Adipocyte (in vitro differentiated cells): ENCODE results near the gene CA12.

Source experiments
- DNase-seq: peaks from one replicate; pipeline ENCODE4 v3.0.0-alpha.2; 2015; ENCODE audit warnings: low read depth
- H3K27me3 ChIP-seq: replicated peaks from 2 replicates; pipeline ENCODE4 v1.7.0; 2013; ENCODE audit warnings: mild to moderate bottlenecking, low read length, moderate library complexity; ENCODE audit not compliant: control insufficient read depth, insufficient read depth
- H3K36me3 ChIP-seq: 2 replicates; pipeline ENCODE4 v1.7.0; 2013; ENCODE audit warnings: low read length, mild to moderate bottlenecking, moderate library complexity; ENCODE audit not compliant: control insufficient read depth, insufficient read depth, severe bottlenecking
- H3K4me1 ChIP-seq: 2 replicates; pipeline ENCODE4 v1.7.0; 2013; ENCODE audit warnings: mild to moderate bottlenecking, low read length, moderate library complexity; ENCODE audit not compliant: control insufficient read depth, insufficient read depth
- H3K4me3 ChIP-seq: 2 replicates; pipeline ENCODE4 v1.7.0; 2013; ENCODE audit warnings: mild to moderate bottlenecking, low read length, moderate library complexity
- H3K9ac ChIP-seq: 2 replicates; pipeline ENCODE4 v1.7.0; 2013; ENCODE audit warnings: mild to moderate bottlenecking, low read length, moderate library complexity
- H3K9me3 ChIP-seq: 2 replicates; pipeline ENCODE4 v1.7.0; 2013; ENCODE audit warnings: mild to moderate bottlenecking, low read length, moderate library complexity; ENCODE audit not compliant: control insufficient read depth

The CA12 gene

DNA sequence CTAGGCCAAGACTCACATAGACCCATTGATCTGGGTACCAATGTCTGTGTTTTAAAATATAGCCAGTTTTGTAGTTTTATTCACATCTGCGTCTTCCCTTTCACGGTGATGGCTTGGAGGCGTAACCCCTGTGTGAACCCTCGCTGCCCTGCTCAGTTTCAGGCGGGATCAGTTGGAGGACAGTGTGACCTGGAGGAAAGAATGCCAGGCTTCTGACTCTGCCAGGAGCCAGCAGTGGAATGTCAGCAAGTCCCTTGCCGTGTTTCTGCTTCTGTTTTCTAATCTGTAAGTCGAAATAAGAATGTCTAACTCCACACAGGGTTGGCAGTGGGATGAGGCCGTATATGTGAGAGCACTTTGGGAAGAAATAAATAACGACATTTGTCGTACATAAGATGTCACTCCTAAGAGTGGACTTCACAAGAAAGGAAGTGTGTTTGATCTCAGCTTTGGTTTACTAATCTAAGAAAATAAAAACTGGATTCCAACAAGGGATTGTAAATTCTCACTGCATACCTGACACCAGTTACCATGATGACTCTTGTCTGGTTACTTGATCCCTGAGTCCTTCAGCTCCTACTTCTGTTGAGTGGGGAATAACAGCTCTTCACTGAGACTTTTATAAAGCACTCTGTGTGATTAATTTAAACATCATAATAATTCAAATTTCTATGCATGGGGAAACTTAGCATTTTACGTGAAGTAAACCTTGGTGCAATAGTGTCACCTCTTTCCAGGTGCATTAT lies 6.3 kb upstream of the CA12 start:
- Histone ChIP-seq H3K4me1 (peaks cover 33% of the 10 kb centered on the region), H3K9me3 (no peaks in the 10 kb centered on the region), H3K27me3 (no peaks in the 10 kb centered on the region), H3K9ac (no peak overlapping the region), H3K36me3 (no peaks in the 10 kb centered on the region), H3K4me3 (no peak overlapping the region)
- DNase-seq = no peak

DNA sequence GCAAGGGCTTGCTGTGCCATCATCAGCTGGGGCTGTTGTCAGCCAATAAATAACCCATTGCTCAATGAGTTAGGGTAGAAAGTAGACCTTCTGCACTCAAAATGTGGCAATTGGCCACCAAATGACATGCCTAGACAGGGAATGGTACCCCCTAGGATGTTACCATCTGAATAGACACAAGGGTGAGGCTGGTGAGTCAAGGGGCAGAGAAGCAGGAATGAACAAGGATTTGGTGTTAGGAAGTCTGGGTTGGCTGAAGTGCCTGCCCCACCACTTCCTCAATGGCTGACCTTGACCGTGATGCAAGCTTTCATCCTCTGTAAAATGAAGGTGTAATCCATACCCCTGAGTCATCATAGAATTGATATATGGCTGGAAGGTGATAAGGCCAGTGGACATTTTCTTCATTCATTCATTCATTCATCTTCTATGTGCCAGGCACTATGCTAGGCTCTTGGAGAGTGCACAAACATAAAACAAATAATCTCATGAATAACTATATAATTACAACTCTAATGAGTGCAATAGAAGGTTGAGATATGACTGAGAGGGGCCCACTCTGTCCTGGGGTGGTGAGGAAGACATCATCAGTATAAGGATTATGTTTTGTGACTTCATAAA lies 4.4 kb upstream of the CA12 start:
- Histone ChIP-seq H3K27me3 (no peaks in the 10 kb centered on the region), H3K9ac (no peak overlapping the region), H3K36me3 (no peaks in the 10 kb centered on the region), H3K4me1 (peaks cover 17% of the 10 kb centered on the region), H3K4me3 (no peak overlapping the region), H3K9me3 (no peaks in the 10 kb centered on the region)
- DNase-seq = no peak

DNA sequence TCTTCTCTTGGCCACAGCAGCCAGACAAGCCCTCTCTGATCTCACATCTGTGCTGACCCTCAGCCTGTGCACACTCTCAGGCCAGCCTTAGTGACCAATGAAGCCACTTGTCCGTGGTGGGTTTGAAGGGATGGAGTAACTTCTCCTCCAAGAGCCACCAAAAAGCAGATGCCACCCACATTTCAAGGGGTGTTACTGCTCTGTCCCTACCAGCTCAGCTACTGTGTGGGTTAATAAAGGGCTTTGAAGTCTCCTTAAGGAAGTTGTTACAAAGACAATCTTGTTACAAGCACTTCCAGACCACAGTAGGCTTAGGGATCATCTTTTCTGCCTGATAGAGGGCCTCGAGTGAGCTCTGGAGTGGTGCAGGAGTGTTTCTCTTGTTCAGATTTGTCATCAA lies 3.3 kb upstream of the CA12 start:
- Histone ChIP-seq H3K27me3 (no peaks in the 10 kb centered on the region), H3K36me3 (no peaks in the 10 kb centered on the region), H3K9me3 (no peaks in the 10 kb centered on the region), H3K9ac (no peak overlapping the region), H3K4me3 (no peak overlapping the region), H3K4me1 (peaks cover 17% of the 10 kb centered on the region)
- DNase-seq = no peak

DNA sequence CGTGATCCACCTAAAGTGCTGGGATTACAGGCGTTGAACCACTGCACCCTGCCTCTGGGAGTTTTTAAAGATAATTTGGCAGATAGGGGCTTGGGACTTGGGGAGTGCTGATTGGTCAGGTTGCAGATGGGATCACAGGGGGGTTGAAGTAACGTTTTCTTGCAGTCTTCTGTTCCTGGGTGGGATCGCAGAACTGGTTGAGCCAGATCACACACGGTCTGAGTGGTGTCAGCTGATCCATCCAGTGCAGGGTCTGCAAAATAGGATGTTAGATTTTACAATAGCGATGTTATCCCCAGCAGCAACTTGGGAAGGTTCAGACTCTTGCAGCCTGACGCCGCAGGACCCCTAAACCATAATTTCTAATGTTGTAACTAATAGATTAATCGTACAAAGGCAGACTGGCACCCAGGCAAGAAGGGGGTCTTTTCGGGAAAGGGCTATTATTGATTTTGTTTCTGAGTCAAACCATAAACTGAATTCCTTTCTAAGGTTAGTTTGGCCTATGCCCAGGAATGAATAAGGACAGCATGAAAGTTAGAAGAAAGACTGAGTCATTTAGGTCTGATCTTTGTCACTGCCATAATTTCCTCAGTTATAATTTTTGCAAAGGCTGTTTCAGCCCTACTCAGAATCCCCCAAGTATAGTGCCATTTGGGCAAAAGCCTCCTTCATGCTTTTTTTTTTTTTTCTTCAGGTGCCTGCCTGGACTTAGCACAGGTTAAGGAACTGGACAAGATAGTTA lies 1.5 kb upstream of the CA12 start:
- DNase-seq = no peak
- Histone ChIP-seq H3K9ac (no peak overlapping the region), H3K4me1 (peaks cover 31% of the 10 kb centered on the region), H3K36me3 (no peaks in the 10 kb centered on the region), H3K27me3 (no peaks in the 10 kb centered on the region), H3K9me3 (no peaks in the 10 kb centered on the region), H3K4me3 (no peak overlapping the region)

DNA sequence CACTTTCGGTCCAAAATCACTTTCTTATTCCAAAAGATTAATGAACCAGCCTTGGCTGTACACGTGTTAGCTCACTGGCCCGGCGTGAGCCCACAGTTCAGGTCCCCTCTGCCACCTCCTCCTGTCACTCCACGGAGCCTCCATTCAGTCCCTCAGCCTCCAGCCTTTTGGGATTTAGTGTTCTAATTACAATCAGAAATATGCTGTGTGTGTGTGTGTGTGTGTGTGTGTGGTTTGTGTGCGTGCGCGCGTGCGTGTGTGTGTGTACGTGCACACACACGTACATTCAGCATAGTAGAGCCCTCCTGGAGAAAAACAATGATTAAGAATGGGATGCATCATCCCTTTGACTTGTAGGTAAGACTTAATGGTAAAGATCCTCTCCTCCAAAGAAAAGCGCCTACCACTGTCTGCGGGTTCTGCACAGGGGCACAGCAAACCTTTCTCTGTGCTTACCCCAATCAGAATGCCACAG lies 801 bp downstream of the CA12 start:
- Histone ChIP-seq H3K4me1 (peaks cover 35% of the 10 kb centered on the region), H3K27me3 (no peaks in the 10 kb centered on the region), H3K9ac (peak overlapping the region; percentile 83), H3K4me3 (peak overlapping the region; percentile 86), H3K36me3 (no peaks in the 10 kb centered on the region), H3K9me3 (no peaks in the 10 kb centered on the region)
- DNase-seq = no peak

DNA sequence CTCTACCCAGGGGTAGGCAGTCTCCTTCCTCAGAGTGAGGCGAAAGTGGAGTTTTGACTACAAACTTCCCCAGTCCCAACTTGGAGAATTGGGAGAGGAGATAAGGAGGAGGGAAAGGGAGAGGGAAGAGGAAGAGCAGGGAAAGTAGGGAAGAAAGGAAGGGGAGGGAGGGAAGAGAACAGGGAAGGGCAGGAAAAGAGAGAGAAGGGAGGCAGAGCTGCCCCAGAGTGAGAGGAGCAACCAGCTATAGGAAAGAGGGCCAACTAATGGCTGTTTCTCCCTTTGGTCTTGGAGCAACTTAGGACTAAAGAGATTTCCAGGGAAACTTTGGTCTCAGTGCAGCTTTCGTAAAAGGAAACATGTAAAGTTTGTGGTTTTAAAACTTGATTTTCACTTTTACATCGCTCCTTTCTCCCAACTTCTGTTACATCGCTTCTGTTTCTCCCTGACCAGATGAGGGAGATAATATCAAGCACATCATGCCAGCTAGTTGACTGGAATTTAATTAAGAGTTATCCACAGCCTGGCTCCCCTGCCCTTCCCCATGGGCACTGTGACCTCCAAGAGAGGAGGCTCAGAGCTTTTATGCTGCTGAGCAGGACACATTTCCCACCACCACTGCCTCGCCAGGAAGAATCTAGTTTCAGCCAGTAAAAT lies 1.4 kb downstream of the CA12 start:
- peak overlapping the region; percentile 86 for H3K4me3 ChIP-seq
- DNase-seq = no peak
- H3K36me3 ChIP-seq = no peaks in the 10 kb centered on the region
- H3K4me1 ChIP-seq = peaks cover 40% of the 10 kb centered on the region
- peak overlapping the region; percentile 83 for H3K9ac ChIP-seq
- H3K9me3 ChIP-seq = no peaks in the 10 kb centered on the region
- H3K27me3 ChIP-seq = no peaks in the 10 kb centered on the region

DNA sequence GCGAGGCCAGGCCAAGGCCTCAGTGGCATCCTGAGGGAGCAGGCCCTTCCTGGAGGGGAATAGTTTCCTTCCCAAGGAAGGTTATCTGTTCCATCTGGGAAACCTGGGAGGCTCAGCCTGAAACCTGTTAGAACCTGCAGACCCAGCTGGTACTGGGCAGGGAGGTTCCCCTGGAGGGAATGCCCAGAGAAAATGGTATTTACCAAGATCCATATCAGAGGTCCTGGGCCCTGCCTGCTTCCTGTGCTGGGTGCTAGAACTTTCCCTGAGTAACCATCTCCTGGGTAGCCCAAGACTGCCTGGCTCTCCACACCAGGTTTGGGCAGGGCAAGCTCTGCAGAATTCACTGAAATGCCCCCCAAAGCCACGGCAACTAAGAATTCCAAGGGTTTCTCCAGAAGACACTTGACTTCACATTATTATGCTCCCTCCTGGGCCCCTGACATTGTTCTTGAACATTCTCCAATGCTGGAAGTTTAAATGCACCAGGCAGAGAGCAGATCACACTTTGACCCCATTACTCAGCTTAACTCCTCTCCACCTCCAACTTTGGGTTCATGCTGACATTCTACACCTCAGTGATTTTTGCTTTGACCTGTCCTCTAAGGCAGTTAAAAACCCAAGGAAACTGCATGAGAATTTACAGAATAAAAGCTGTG lies 2.0 kb downstream of the CA12 start:
- DNase-seq = no peak
- Histone ChIP-seq H3K9me3 (no peaks in the 10 kb centered on the region), H3K4me1 (peaks cover 47% of the 10 kb centered on the region), H3K36me3 (no peaks in the 10 kb centered on the region), H3K4me3 (peak overlapping the region; percentile 86), H3K27me3 (no peaks in the 10 kb centered on the region), H3K9ac (peak overlapping the region; percentile 83)

DNA sequence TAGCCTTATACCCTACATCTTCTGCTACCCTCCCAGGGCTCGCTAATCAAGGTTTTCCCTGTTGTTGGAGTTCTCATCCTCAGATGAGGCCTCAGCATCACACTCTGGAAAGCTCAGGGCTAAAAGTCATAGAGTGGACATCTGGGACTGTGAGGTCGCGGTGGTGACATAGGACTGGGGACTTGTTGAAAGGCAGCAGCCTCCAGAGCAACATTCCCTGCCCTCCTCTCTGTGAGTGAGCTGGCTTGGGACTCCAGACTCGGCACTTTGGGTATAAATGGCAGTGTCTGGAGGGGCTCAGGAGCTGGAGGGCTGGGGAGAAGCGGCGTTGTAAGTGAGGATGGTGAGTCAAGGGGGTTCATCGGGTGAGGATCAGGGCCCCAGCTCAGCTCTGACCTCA lies 2.7 kb downstream of the CA12 start:
- Histone ChIP-seq H3K9me3 (no peaks in the 10 kb centered on the region), H3K36me3 (no peaks in the 10 kb centered on the region), H3K4me1 (peaks cover 54% of the 10 kb centered on the region), H3K27me3 (no peaks in the 10 kb centered on the region), H3K9ac (peak overlapping the region; percentile 83), H3K4me3 (peak overlapping the region; percentile 86)
- DNase-seq = no peak

DNA sequence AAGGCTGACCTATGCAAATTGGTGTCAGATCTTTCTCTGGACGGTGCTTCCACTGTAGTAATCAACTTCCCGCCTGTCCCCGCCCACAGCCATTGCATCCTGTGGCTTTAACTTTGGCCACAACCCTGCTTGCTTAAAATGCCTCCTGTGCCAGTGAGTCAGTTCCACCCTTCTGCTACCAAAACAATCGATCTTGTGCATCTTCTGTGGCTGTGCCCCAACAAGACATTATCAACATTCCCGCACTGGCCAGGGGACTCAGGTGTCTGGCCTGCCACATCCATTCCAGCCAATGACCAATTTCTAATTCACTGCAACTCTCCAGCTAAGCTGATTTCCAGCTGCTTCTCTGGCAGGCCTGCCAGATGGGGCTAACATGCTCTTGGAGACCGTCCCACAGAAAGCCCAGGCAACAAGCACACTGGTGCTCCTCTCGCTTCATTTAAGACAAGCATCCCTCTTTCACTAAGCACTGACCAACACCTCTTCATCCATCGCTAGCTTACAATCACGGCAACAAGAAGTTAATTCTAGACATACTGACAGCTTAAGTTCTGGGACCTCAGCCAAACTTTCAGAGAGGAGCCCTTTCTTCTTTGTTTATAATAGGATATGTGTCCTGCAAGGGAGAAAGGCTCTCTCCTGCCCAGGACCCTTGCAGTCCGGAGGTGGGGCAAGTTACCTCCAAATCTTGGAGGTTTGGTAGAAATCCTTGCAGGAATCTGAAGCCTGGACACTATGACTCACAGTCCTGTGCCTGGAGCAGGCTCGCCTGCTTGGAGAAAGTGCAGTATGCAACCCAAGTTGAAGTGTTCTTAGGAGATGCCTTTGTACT lies 6.7 kb downstream of the CA12 start:
- no peaks in the 10 kb centered on the region for H3K36me3 ChIP-seq
- peak overlapping the region; percentile 58 for H3K4me3 ChIP-seq
- H3K4me1 ChIP-seq = peaks cover 70% of the 10 kb centered on the region
- peak; percentile 76 for DNase-seq
- H3K9ac ChIP-seq = peak overlapping the region; percentile 70
- H3K27me3 ChIP-seq = no peaks in the 10 kb centered on the region
- H3K9me3 ChIP-seq = no peaks in the 10 kb centered on the region

DNA sequence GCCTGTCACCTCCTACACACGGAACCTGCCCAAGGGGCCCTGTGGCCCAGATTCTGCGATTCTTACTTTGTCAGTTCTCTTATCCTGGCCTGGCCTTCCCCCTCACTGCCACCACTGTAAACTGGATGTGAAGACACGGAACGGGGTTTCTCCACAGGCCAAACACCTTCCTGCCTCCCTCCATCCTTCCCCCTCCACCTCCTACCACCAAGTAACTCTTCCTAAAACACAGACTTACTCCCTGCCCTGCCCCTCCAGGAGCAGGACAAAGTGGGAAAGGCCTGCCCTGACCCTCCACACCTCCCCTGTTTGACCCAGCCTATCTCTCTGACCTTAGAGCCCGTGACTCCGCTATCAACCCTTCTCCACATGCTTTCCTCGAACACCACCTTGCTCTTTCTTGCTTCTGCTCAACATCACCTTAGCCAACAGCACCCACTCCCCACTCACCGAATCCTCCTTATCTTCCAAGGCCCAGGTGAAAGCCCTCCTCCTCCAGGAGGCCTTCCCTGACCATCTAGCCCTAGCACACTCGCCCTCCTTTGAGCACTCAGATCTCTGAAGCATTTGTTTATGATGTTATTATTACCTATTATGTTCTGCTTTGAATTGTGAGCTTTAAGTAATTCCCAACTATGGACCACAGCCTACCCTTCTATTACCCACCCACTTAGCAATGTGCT lies 7.6 kb downstream of the CA12 start:
- H3K4me3 ChIP-seq = peak overlapping the region; percentile 58
- H3K9ac ChIP-seq = peak overlapping the region; percentile 70
- no peaks in the 10 kb centered on the region for H3K9me3 ChIP-seq
- H3K4me1 ChIP-seq = peaks cover 65% of the 10 kb centered on the region
- DNase-seq = no peak
- H3K36me3 ChIP-seq = no peaks in the 10 kb centered on the region
- H3K27me3 ChIP-seq = no peaks in the 10 kb centered on the region
